Adrenal gland (tissue), 12 donors: ENCODE results near the gene ASMT. TPM values are rescaled to one million over a fixed set of nuclear protein-coding genes. Genes with fewer than 3 reads are reported as not detected.
A peak's percentile ranks its signal among the peaks of the same experiment; 100 is the strongest.

Experiments
- DNase-seq, 7 donors: peaks; one replicate each; pipeline ENCODE4 v3.0.0-alpha.2; 2019 to 2020
- H3K27ac ChIP-seq, 5 donors: fragments of 200-600 bp; sonication (generic) in 4 of 5; 1 replicate in 3 of 5; 2 replicates in 2 of 5; pipeline versions ENCODE4 v1.5.1 to v1.8.0; 2016 to 2020; ENCODE audit warnings: mild to moderate bottlenecking in 1 of 5
- H3K27me3 ChIP-seq: fragments of 200-600 bp; 2 replicates; pipeline ENCODE4 v1.8.0; 2021
- H3K36me3 ChIP-seq, 2 donors: fragments of 200-600 bp; replicated peaks in 1 of 2; 1 replicate in 1 of 2; 2 replicates in 1 of 2; pipeline versions ENCODE4 v1.5.1 to v1.8.0; 2018 to 2022
- H3K4me1 ChIP-seq, 2 donors: fragments of 200-600 bp; replicated peaks in 1 of 2; 1 replicate in 1 of 2; 2 replicates in 1 of 2; pipeline versions ENCODE4 v1.5.1 to v1.8.0; 2018 to 2021
- H3K4me3 ChIP-seq, 4 donors: fragments of 200-600 bp; sonication (generic) in 3 of 4; one replicate each; pipeline ENCODE4 v1.5.1; 2016 to 2018
- H3K9me3 ChIP-seq, 3 donors: fragments of 200-600 bp; sonication (generic) in 1 of 3; replicated peaks in 1 of 3; 1 replicate in 2 of 3; 2 replicates in 1 of 3; pipeline versions ENCODE4 v1.5.1 to v1.8.0; 2016 to 2021
- POLR2A ChIP-seq, 2 donors: fragments of 450-650 bp; IDR thresholded peaks; one replicate each; pipeline ENCODE4 v1.6.1; 2017; ENCODE audit warnings: antibody characterized with exemption in 2 of 2, mild to moderate bottlenecking in 2 of 2, moderate library complexity in 1 of 2
- whole genome bisulfite sequencing, 4 donors: extraction: QIAGEN DNeasy Blood & Tissue Kit in 2 of 4; methylation state at CpG; one replicate each; pipeline versions ENCODE4 v1.1.5 to v1.1.7; 2013 to 2017; 5-methylcytosine and 5-hydroxymethylcytosine counted together
- intact Hi-C, 2 donors: fragments of 100-400 bp; cut with DNase I; formaldehyde crosslinking; loops; one replicate each; pipeline versions ENCODE4 v1.14.1 to v1.15.0; 2022 to 2023
- polyA plus RNA-seq, 3 donors: library from polyadenylated mRNA; stranded (reverse); fragments of 200-250 nt in 2 of 3; fragments of 350-450 nt in 1 of 3; fragmentation: Illumina TruSeq in 1 of 3; extraction: RNeasy Lipid Tissue Mini Kit (QIAGEN cat#74804) in 1 of 3; gene quantifications; one replicate each; pipeline ENCODE4 v1.2.3, GENCODE V29; 2013 to 2014
- total RNA-seq, 9 donors: library from RNA; depleted of rRNA in 4 of 9; stranded (reverse); fragments of >200 nt in 4 of 9; fragments of 120-200 nt in 1 of 9; fragmentation: NEBNext Ultra II Directional in 1 of 9; extraction: Animal tissue kit (Norgen Biotek cat#: 25700) in 1 of 9; gene quantifications; one replicate each; pipeline versions ENCODE4 v1.1.0 to v1.2.4, GENCODE V29; 2013 to 2023
- TF ChIP-seq, protein P1 (sequence below), 6 experiments: fragments of 450-650 bp in 4 of 6; fragments of 200-600 bp in 2 of 6; sonication (generic) in 1 of 6; IDR thresholded peaks; 1 replicate in 5 of 6; 2 replicates in 1 of 6; pipeline versions ENCODE4 v1.5.1 to v1.8.0; 2016 to 2021; ENCODE audit warnings: antibody characterized with exemption in 6 of 6, mild to moderate bottlenecking in 2 of 6, moderate library complexity in 1 of 6
- donor health status: healthy with polysubstance abuse.
- donor health status: Bipolar disorder and iron deficiency.
- donor health status: DM: yes; HTN: yes; CAD: no.
- donor health status: DM: no; HTN: no; CAD: no.
- donor health status: DM: no; HTN: no; CAD: no.
- donor health status: DM: yes; HTN: yes; CAD: no.

Gene ASMT
- total and polyA plus RNA-seq, 12 donors, result 0.18 to 6.7 (median 0.74) TPM; not detected in 5

DNA sequence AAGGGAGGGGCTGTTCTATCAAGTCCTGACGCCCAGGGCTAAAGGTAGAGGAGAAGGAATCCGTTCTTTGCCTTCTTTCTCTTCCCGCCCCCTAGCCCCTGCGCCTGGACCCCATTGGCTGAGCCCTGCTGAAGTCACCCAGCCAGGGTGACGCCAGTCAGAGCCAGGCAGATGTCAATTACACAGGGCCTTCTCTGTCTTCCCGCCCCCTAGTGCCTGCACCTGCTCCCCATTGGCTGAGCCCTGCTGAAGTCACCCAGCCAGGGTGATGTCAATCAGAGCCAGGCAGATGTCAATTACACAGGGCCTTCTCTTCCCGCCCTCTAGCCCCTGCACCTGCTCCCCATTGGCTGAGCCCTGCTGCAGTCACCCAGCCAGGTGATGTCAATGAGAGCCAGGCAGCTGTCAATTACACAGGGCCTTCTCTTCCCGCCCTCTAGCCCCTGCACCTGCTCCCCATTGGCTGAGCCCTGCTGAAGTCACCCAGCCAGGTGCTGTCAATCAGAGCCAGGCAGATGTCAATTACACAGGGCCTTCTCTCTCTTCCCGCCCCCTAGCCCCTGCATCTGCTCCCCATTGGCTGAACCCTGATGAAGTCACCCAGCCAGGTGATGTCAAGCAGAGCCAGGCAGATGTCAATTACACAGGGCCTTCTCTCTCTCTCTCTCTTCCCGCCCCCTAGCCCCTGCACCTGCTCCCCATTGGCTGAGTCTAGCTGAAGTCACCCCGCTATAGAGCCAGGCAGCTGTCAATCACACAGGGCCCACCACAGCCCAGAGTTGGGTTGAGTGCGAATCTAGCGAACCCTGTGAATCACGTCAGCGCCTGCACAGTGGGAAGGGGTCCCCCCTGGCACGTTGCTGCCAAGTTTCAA, 46.4 kb downstream of the ASMT start:
- DNase-seq, result peak in 5 of 7 donors; percentile 21 to 52 (median 43)
- no peaks in the 10 kb centered on the region for H3K9me3 ChIP-seq
- no peaks in the 10 kb centered on the region for H3K36me3 ChIP-seq
- H3K4me3 ChIP-seq, result no peak overlapping the region
- H3K27ac ChIP-seq, result no peak overlapping the region
- H3K27me3 ChIP-seq, result no peaks in the 10 kb centered on the region
- no peaks in the 10 kb centered on the region for H3K4me1 ChIP-seq
- 78 to 85% (median 81%) methylated on average over 11 to 16 of the region's 16 CpGs for WGBS, 4 donors
- intact Hi-C loops, result no loop called here
- TF ChIP-seq POLR2A (IDR thresholded peaks at IDR 0.05), result no peak
- TF ChIP-seq, protein P1, sequence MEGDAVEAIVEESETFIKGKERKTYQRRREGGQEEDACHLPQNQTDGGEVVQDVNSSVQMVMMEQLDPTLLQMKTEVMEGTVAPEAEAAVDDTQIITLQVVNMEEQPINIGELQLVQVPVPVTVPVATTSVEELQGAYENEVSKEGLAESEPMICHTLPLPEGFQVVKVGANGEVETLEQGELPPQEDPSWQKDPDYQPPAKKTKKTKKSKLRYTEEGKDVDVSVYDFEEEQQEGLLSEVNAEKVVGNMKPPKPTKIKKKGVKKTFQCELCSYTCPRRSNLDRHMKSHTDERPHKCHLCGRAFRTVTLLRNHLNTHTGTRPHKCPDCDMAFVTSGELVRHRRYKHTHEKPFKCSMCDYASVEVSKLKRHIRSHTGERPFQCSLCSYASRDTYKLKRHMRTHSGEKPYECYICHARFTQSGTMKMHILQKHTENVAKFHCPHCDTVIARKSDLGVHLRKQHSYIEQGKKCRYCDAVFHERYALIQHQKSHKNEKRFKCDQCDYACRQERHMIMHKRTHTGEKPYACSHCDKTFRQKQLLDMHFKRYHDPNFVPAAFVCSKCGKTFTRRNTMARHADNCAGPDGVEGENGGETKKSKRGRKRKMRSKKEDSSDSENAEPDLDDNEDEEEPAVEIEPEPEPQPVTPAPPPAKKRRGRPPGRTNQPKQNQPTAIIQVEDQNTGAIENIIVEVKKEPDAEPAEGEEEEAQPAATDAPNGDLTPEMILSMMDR (IDR thresholded peaks at IDR 0.05), result no peak

DNA sequence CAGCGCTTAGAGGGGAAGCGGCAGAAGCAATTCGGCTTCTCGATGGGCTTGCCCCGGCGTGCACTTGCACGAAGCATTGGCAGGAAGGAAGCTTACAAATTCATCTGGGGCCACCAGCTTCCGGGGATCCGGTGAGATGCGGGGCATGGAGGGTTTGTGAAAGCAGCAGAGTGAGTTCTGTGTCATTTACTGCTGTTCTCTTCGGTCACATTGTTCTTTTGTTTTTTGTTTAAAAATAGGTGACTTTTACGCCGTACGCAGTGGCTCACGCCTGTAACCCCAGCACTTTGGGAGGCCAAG, 47.0 kb downstream of the ASMT start:
- Histone ChIP-seq H3K4me1 (no peaks in the 10 kb centered on the region), H3K27ac (no peak overlapping the region), H3K4me3 (no peak overlapping the region), H3K27me3 (no peaks in the 10 kb centered on the region), H3K36me3 (no peaks in the 10 kb centered on the region), H3K9me3 (no peaks in the 10 kb centered on the region)
- WGBS, 4 donors, result 87 to 92% (median 91%) methylated on average over 10 to 15 of the region's 15 CpGs
- intact Hi-C loops, result no loop called here
- peak in 1 of 7 donors; percentile 2 for DNase-seq
- TF ChIP-seq, protein P1 (IDR thresholded peaks at IDR 0.05), result no peak
- no peak for TF ChIP-seq POLR2A (IDR thresholded peaks at IDR 0.05)

GRCh38 chrX:1667566-1667965, 52.7 kb downstream of the ASMT start:
- no peak for DNase-seq
- Histone ChIP-seq H3K36me3 (no peaks in the 10 kb centered on the region), H3K27me3 (no peaks in the 10 kb centered on the region), H3K27ac (no peak overlapping the region), H3K4me1 (no peaks in the 10 kb centered on the region), H3K4me3 (no peak overlapping the region), H3K9me3 (no peaks in the 10 kb centered on the region)
- intact Hi-C loops, result no loop called here
- WGBS, 4 donors, result 66 to 79% (median 74%) methylated on average over 6 of the region's 6 CpGs
- TF ChIP-seq, protein P1 (IDR thresholded peaks at IDR 0.05), result no peak
- no peak for TF ChIP-seq POLR2A (IDR thresholded peaks at IDR 0.05)

GRCh38 chrX:1673337-1673736, 58.5 kb downstream of the ASMT start:
- H3K27me3 ChIP-seq, result no peaks in the 10 kb centered on the region
- TF ChIP-seq POLR2A (IDR thresholded peaks at IDR 0.05), result no peak
- TF ChIP-seq, protein P1 (IDR thresholded peaks at IDR 0.05), result peak; percentile 31 to 76 (median 62)
- H3K4me1 ChIP-seq, result no peaks in the 10 kb centered on the region
- DNase-seq, result peak in 2 of 7 donors; percentile 42
- no peaks in the 10 kb centered on the region for H3K9me3 ChIP-seq
- 59 to 72% (median 71%) methylated on average over 7 of the region's 7 CpGs for WGBS, 4 donors
- no peaks in the 10 kb centered on the region for H3K36me3 ChIP-seq
- no peak overlapping the region for H3K4me3 ChIP-seq
- intact Hi-C loops, result no loop called here
- H3K27ac ChIP-seq, result no peak overlapping the region
